ENCODE measurements around the gene USP48.
"Not testable (repeated sequence)": the region's sequence is repeated elsewhere in the genome, so short reads cannot be mapped to it uniquely, and the experiment has no call there.

Gene USP48, protein sequence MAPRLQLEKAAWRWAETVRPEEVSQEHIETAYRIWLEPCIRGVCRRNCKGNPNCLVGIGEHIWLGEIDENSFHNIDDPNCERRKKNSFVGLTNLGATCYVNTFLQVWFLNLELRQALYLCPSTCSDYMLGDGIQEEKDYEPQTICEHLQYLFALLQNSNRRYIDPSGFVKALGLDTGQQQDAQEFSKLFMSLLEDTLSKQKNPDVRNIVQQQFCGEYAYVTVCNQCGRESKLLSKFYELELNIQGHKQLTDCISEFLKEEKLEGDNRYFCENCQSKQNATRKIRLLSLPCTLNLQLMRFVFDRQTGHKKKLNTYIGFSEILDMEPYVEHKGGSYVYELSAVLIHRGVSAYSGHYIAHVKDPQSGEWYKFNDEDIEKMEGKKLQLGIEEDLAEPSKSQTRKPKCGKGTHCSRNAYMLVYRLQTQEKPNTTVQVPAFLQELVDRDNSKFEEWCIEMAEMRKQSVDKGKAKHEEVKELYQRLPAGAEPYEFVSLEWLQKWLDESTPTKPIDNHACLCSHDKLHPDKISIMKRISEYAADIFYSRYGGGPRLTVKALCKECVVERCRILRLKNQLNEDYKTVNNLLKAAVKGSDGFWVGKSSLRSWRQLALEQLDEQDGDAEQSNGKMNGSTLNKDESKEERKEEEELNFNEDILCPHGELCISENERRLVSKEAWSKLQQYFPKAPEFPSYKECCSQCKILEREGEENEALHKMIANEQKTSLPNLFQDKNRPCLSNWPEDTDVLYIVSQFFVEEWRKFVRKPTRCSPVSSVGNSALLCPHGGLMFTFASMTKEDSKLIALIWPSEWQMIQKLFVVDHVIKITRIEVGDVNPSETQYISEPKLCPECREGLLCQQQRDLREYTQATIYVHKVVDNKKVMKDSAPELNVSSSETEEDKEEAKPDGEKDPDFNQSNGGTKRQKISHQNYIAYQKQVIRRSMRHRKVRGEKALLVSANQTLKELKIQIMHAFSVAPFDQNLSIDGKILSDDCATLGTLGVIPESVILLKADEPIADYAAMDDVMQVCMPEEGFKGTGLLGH

DNA sequence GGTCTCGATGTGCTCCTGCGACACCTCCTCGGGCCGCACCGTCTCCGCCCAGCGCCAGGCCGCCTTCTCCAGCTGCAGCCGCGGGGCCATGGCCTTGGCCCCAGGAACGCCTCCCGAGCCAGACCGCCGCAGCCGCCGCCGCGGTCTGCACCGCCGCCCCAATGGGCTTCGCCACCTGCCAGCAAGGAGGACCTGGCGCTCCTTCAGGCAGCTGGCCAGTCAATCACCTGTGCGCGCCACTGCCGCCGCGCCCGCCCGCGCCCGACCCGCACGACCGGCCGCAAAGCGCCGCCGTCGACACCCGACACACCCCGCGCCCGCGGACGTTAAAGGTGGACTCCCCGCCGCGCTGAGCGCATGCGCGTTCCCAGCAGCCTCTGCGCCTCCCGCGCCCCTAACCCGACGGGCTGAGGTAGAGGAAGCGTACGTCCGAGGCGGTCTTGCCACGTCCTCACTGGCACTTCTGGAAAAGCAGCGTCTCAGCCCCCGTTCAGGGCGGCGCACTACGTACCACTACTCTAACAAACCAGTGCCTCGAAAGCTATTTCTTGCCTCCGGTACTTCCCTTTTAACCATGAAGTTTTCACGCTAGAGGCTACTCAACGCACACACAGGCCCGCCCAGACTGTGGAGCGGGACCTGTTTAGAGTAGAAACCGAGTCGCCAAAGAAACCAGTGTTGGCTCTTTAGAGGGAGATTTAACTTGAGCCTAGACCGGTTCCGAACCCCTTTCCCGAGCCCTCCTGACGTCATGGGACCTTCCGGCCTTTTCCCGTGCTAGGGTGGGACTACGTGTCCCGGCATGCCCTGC lies at the start of gene USP48:
Gene USP48, minus strand, starts transcription at position 282 of the 811 bp plus-strand sequence. Its CDS starts 192 bp downstream, at position 90.
- peak; percentile 91 for DNase-seq (ENCODE audit: low read depth)

DNA sequence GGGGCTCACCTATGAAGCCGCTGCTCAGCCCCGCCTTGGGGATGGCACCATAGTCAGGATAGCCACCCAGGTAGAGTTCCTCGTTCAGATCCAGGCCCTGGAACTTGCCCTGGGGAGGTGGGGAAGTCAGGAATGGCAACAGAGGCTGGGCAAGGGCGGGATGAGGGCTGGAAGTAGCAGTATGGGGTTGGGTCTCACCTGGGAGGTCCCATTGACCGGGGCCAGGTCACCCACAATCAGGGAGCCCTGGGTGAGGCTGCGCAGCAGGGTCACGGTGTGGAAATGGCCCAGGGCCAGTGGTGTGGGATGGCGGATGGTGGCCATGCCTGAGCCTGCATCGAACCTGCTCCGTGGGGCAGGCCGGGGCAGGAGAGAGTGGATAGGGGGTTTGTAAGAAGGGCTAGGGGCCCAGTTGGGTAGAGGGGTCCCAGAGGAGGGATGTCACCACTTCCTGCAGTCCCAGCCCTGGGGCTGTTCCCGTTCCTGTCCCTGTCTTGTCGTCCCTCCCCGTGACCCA lies 48.6 kb upstream of the USP48 start:
- no peak for DNase-seq (ENCODE audit: low read depth)

DNA sequence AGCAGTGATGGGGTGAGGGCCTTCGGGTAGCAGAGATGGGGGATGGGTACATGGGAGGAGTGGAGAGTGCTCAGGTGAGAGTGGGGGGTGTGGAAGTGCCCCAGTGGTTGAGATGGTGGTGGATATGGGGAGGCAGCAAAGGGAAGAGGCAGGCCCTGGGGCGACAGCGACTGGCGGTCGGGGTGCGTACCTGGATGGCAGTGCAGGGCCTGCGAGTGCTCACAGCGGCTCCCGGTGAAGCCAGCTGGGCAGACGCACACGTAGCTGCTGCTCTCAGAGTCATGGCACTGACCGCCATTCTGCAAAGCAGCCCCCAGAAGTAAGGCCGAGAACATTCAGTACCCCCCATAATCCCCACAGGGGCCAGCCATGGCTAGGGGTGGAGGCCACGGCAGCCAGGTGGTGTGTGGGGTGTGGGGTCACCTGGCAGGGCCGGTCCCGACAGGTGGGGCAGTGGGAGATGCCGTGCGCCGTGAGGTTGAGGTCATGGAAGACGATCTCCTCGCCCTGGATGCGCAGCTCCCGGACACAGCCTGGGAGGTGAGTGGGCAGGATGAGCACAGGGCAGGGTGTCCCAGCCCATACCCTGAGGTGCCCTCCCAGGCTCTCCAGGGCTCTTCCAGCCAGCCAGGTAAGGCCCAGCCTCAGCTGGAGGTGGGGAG lies 48.0 kb upstream of the USP48 start:
- DNase-seq (ENCODE audit: low read depth): no peak

DNA sequence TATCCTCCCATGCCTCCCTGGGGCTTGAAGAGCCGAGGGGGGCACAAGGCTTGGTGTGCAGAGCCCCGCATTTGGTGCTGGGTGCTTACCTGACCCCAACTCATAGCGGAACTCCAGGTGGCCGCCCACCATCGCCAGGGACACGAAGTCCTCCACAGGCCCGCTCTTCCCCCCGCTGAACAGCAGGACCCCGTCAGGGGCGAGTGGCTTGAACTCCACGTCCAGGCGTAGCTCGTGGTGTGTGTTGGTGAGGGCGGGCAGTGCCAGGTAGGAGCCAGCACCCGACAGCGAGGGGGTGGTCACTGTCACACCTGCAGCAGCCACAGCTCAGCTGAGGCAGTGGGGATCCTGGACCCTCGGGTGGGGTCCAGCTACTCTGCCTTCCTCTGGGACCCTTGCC lies 46.3 kb upstream of the USP48 start:
- DNase-seq (ENCODE audit: low read depth): no peak

DNA sequence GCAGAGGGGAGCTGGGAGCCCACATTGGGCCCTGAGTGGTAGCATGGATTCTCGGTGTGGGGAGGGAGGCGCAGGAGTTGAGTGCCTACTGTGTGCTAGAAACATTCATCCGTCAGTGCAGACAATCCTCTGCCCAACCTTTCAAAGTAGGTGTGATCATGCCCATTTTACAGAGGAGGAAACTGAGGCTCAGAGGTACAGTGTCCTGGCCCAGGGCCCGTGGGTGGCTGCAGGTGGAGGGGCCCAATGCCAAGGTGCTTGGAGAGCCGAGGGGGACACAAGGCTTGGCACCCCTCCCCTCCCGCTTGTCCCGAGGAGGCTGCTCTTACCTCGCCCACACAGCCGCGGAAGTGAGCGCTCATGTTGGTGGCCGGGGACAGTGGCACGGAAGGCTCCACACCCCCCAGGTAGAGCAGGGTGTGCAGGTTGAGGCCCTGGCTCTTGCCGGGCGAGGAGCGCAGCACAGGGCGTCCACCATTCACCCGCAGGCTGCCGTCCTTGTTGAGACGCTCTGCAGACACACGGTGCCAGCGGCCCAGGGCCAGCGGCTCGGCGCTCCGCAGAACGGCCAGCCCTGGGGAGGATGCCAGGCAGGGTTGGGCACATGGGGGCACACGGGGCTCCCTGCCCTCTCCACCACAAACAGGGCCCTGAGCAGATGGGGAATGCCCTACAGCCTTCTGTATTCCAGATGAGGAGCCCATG lies 45.7 kb upstream of the USP48 start:
- no peak for DNase-seq (ENCODE audit: low read depth)

DNA sequence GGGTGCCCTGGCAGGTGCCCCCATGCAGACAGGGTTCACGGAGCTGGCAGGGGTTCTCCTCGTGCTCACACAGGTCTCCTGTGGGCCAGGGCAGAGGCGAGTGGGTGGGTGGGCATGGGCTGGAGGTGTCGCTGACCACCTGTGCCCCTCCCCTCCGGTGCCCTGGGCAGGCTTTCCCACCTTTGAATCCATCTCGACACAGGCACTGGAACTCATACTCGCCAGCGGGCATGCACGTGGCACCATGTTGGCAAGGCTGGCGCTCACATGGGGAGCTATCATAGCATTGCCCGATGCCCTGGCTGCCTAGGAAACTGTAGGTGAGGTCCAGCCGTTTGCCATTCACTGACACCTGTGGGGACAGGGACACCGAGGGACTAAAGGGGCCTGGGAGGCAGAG lies 45.1 kb upstream of the USP48 start:
- no peak for DNase-seq (ENCODE audit: low read depth)

DNA sequence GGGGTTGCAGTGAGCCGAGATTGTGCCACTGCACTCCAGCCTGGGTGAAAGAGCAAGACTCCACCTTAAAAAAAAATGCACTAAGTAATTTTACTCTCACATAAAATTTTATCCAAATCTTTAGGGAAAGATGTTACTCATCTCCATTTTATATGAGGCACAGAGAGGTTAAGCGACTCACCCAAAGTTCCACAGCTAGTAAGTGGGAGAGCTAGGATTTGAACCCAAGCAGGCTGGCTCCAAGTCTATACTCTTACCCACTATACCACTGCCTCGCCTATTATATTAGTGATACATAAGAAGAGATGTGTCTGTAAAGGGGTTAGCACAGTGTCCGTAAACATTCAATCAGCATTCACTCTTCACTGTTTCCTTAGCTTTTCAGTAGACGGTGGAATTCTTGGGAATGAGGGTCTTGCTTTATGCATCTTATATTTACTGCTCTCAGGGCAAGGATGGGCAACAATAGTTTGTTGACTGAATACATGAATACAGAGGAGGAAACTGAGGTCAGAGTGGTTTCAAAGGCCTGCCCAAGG lies 44.3 kb upstream of the USP48 start:
- DNase-seq (ENCODE audit: low read depth): no peak

DNA sequence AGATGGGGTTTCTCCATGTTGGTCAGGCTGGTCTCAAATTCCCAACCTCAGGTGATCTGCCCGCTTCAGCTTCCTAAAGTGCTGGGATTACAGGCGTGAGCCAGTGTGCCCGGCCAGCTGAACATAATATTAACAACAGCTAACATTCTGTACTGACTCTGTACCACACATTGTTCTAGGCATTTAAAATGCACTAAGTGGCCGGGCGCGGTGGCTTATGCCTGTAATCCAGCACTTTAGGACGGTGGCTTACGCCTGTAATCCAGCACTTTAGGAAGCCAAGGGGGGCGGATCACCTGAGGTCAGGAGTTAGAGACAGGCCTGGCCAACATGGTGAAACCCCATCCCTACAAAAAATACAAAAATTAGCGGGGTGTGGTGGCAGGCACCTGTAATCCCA lies 43.7 kb upstream of the USP48 start:
- DNase-seq (ENCODE audit: low read depth): not testable (repeated sequence)

DNA sequence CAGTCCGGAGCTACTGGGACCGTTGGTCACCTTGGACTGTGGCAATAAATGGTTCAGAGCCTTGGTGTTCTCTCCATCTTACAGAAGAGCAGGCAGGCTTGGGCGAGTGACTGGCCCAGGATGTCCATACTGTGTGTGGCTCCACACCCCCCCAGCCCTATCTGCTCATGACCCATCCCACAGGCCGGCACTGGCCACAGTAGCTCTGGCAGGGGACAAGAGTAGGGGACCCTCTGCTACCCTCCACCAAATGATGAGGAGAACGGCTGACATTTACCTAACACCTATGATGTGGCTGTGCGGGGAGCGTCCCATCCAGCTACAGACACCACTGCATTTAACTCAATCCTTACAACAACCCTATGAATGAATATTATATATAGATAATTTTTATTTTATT lies 42.4 kb upstream of the USP48 start:
- no peak for DNase-seq (ENCODE audit: low read depth)

DNA sequence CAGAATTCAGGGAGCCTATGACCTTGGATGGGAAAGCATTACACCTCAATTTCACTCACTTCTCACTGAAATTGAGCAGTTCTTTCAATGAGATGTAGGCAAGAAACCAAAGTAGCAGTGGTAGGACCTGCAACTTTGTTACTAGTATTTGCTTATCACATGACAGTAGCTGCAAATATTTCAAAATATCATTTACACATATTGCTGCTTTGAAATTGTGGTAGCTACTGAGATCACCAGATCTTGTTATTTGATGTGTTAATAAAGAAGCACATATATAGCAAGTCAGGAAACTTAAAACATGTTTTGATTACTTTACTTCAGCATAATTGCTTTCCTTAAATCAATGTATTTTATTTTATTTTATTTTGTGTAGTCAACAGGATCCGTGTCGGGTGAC lies 42.0 kb upstream of the USP48 start:
- no peak for DNase-seq (ENCODE audit: low read depth)

DNA sequence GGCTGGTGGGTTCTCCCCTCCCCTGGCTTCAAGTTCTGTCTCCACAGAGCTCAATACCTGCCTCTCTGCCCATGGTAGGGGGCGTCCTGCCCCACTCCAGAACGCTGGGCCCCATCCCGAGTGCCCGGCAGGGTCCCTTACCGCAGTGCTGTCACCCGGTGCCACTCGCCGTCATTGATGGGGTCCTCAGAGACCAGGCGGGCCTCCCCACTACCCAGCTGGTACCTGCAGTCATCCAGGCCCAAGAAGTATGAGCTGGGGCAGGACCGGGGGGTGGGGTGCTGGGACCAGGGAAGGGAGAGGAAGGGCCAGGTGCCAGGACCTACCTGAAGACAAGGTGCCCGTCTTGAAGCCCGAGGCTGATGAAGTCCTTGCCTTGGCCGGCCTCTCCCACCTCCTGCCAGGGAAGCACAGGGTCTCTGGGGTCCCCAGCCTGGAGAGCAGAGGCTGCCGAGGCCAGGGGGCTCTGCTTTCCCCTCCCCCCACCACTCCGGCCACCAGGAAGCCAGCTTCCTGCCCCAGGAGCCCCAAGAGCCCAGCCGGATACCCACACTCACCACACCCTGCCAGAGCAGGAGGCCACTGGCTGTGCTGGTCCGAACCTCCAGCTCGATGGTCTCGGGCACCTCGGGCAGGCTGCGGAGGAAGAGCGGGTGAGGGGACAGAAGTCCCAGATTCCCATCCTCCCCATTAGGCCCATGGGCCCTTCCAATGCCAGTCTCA lies 41.2 kb upstream of the USP48 start:
- DNase-seq (ENCODE audit: low read depth): no peak

DNA sequence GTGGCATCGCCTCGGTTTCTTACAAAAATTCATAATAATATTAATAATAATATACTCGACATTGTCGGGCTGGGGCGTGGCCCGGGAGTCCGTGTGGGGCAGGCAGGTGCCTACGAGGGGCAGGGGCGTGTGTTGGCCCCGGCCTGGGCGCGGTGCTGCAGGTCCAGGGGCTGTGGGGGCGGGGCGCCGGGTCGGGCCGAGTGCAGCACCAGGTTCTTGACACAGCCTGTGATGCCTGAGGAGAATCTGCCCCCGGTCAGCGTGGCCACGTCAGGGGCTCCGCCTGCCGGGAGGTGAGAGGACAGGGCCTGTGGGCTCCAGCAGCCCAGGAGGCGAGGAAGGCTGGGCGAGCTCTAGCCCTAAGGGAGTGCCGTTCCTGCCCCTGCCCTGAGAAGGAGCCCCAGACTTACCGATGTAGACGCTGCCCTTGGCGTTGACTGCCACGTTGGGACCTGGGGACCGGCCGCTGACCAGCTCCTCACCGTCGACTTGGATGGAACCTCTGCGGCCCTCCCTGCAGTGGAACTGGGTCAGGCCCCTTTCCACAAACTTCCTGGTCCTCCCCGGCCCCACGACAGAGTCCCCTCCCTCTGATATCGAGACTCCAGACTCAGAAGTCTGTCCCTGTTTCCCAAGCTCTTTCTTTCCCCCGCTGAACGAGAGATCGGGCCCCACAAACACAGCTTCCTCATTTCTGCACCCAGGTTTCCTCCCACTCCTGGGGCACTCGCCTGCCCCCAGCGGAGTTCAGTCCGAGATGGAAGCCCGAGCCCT lies 40.4 kb upstream of the USP48 start:
- no peak for DNase-seq (ENCODE audit: low read depth)

DNA sequence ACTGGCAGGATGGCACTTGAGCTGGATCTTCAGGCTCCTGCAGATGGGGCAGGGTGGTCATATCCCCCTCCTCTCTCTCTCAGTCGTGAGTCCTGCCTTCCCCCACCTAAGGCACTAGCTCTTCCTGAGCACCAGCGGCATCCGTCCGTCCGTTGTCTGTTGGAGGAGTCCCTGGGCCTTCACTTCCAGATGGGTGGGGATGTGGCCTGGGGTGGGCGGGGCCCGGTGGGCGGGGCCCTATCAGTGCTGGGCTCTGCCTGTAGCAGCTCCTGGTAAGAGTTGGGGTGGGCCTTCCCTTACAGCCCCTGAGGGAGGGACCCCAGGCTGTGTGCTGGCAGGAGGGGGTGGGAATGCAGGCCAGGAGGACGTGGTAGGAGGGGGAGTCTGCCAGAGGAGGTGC lies 39.4 kb upstream of the USP48 start:
- no peak for DNase-seq (ENCODE audit: low read depth)

DNA sequence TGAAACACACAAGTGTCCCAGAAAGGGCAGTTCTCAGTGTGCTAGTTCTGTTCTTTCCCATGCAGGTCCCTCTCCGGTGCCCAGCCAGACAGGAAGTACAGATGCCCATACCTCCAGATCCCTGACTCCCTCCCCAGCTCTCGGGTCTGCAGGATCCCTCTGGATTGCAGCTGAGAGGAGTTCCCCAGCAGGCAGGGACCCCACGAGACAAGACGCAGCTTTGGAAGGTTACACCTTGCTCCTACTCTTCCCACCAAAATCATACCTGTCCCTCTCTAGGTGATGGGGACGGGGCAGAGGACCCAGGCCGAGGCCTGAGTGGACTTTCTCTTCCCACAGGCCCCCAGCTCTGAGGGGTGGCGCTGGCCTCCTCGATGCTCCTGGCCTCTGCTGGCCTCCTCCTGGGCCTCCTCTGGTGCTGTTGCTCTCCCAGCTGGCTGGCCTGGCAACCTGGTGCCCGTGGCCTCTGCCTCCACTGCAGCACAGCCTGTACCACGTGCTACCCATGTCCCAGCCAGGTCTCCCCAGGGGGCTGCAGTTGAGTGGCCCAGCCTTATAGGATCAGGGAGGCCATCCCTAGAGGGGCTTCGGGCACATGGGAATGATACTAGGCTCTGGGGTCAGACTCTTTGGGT lies 38.6 kb upstream of the USP48 start:
- no peak for DNase-seq (ENCODE audit: low read depth)

DNA sequence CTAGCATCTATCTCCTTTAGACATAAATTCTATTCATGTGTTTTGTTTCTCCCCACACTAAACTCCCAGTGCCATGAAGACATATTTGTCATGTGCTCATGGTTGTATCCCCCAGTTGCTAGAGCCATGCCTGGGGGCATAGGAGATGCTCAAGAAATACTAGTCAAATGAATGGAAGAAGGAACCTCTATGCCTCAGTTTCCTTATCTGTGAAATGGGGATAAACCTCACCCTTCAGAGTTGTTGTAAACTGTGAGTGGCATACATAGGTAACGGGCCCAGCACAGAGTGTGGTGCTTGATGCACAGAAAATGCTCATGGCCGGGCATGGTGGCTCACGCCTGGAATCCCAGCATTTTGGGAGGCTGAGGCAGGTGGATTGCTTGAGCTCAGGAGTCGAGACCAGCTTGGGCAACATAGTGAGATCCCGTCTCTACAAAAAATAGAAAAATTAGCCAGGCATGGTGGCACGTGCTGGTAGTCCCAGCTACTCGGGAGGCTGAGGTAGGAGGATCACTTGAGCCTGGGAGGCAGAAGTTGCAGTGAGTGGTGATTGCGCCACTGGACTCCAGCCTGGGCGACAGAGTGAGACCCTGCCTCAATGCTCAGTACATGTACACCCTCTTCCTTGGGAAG lies 37.8 kb upstream of the USP48 start:
- DNase-seq (ENCODE audit: low read depth): no peak

DNA sequence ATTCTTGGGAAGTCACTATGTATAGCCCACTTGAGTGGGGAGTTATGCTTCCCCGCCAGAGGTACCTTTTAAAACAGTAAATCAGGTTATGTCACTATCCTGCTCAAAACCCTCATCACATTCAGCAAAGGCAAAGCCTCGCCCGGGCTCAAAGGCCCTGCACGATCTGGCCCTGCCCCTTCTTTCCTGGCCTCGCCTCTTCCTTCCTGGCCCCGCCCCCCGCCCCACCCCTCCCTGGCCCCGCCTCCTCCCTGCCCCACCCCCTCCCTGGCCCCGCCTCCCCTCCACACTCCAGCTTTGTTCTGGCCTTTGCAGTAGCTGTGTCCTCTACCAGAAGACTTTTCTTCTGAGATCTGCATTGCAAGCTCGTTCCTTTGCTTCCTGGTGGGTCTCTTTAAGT lies 35.7 kb upstream of the USP48 start:
- no peak for DNase-seq (ENCODE audit: low read depth)

DNA sequence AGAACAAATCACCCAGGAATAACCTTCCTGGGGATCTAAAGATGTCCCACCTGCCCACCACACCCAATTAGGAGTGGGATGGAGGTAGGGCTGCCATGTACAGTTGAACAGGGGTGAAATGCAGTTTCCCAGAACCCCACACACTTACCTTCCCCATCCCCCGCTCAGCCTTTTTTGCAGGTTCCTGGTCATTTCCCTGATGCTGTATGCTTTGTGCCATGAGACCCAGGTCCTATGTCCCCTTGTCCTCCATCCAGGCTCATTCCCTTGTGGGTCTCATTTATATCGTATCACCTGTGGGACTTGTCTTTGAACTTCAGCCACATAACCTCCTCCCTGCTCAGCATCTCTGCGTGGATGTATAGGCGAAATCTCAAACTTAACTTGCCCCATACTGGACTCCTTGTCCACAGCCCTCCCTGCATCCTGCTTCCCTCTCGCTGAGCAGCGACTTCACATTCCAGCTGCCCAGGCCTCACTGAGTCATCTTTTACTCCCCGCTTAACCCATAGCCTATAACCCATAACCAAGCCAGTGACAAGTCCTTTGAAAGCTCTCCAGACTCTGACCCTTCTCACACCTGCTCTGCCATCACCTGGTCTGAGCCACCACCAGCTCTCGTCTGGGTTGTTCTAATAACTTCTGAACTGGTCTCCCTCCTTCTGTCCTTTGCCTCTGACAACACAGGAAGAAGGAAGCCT lies 33.8 kb upstream of the USP48 start:
- peak; percentile 40 for DNase-seq (ENCODE audit: low read depth)
